Suprapubic skin (tissue), 4 donors: ENCODE data around the gene NFE2L1. TPM values are rescaled to one million over a fixed set of nuclear protein-coding genes. Genes with fewer than 3 reads are reported as not detected.
A peak's percentile ranks its signal among the peaks of the same experiment; 100 is the strongest.

Source experiments
- DNase-seq, 2 donors: peaks; one replicate each; pipeline ENCODE4 v3.0.0-alpha.2; 2019; ENCODE audit warnings: low spot score in 2 of 2
- H3K27ac ChIP-seq: fragments of 200-600 bp; sonication (generic); one replicate; pipeline ENCODE4 v1.5.1; 2019
- H3K27me3 ChIP-seq: fragments of 200-600 bp; sonication (generic); one replicate; pipeline ENCODE4 v1.5.1; 2019
- H3K36me3 ChIP-seq: fragments of 200-600 bp; sonication (generic); one replicate; pipeline ENCODE4 v1.5.1; 2019
- H3K4me1 ChIP-seq: fragments of 200-600 bp; sonication (generic); one replicate; pipeline ENCODE4 v1.5.1; 2019
- H3K4me3 ChIP-seq: fragments of 200-600 bp; sonication (generic); one replicate; pipeline ENCODE4 v1.5.1; 2019; ENCODE audit warnings: mild to moderate bottlenecking
- H3K9me3 ChIP-seq: fragments of 200-600 bp; sonication (generic); one replicate; pipeline ENCODE4 v1.5.1; 2019
- CTCF ChIP-seq, 2 donors: fragments of 200-600 bp in 1 of 2; fragments of 450-650 bp in 1 of 2; sonication (generic) in 1 of 2; IDR thresholded peaks; one replicate each; pipeline ENCODE4 v1.5.1; 2016 to 2019; ENCODE audit warnings: antibody characterized with exemption in 2 of 2, mild to moderate bottlenecking in 1 of 2, moderate library complexity in 1 of 2
- EP300 ChIP-seq: sonication (generic); formaldehyde crosslinking; IDR thresholded peaks from one replicate; pipeline ENCODE4 v1.6.1; 2017; ENCODE audit warnings: antibody characterized with exemption
- POLR2A ChIP-seq, 2 donors: fragments of 450-650 bp; IDR thresholded peaks; one replicate each; pipeline ENCODE4 v1.6.1; 2017; ENCODE audit warnings: antibody characterized with exemption in 2 of 2, mild to moderate bottlenecking in 2 of 2, moderate library complexity in 2 of 2
- POLR2AphosphoS5 ChIP-seq, 3 donors: sonication (generic); formaldehyde crosslinking; IDR thresholded peaks; one replicate each; pipeline ENCODE4 v1.6.1; 2017; ENCODE audit warnings: antibody characterized with exemption in 3 of 3
- WGBS: methylation state at CpG from one replicate; pipeline ENCODE4 v1.1.5; 2018; 5-methylcytosine and 5-hydroxymethylcytosine counted together
- total RNA-seq, 4 donors: library from RNA; depleted of rRNA; stranded (reverse); fragments of >200 nt; gene quantifications; one replicate each; pipeline ENCODE4 v1.1.0, GENCODE V29; 2016

NFE2L1 gene
- total RNA-seq, 4 donors from 2014 or later, result 89.9 to 250 (median 138) TPM

- DNase-seq, result no peak
- TF ChIP-seq POLR2AphosphoS5 (IDR thresholded peaks at IDR 0.05) (no peak), CTCF (IDR thresholded peaks at IDR 0.05) (peak in 1 of 2 donors; percentile 26), POLR2A (IDR thresholded peaks at IDR 0.05) (no peak)
- Histone ChIP-seq H3K27me3 (peaks cover 16% of the 10 kb centered on the region), H3K36me3 (no peaks in the 10 kb centered on the region), H3K27ac (no peak overlapping the region), H3K9me3 (no peaks in the 10 kb centered on the region), H3K4me3 (peak overlapping the region; percentile 48), H3K4me1 (peaks cover 14% of the 10 kb centered on the region)
- WGBS, result 5% methylated on average over 23 of the region's 23 CpGs
Observed at GRCh38 chr17:48011405-48012150, 36.6 kb upstream of the NFE2L1 start.

GRCh38 chr17:48012151-48012520 lies 36.0 kb upstream of the NFE2L1 start:
- Histone ChIP-seq H3K27me3 (peaks cover 16% of the 10 kb centered on the region), H3K27ac (no peak overlapping the region), H3K4me3 (peak overlapping the region; percentile 48), H3K4me1 (peaks cover 14% of the 10 kb centered on the region), H3K9me3 (no peaks in the 10 kb centered on the region), H3K36me3 (no peaks in the 10 kb centered on the region)
- DNase-seq, result no peak
- 1% methylated on average over 10 of the region's 34 CpGs for WGBS
- TF ChIP-seq POLR2AphosphoS5 (IDR thresholded peaks at IDR 0.05), result no peak
- TF ChIP-seq POLR2A (IDR thresholded peaks at IDR 0.05), result no peak
- TF ChIP-seq EP300, result no peak
- TF ChIP-seq CTCF (IDR thresholded peaks at IDR 0.05), result no peak

- no peak for DNase-seq
- H3K27ac ChIP-seq, result no peak overlapping the region
- H3K4me1 ChIP-seq, result peaks cover 14% of the 10 kb centered on the region
- no peaks in the 10 kb centered on the region for H3K36me3 ChIP-seq
- peaks cover 16% of the 10 kb centered on the region for H3K27me3 ChIP-seq
- H3K4me3 ChIP-seq, result peak overlapping the region; percentile 48
- H3K9me3 ChIP-seq, result no peaks in the 10 kb centered on the region
- no peak for TF ChIP-seq CTCF (IDR thresholded peaks at IDR 0.05)
- no peak for TF ChIP-seq POLR2A (IDR thresholded peaks at IDR 0.05)
- no peak for TF ChIP-seq POLR2AphosphoS5 (IDR thresholded peaks at IDR 0.05)
- TF ChIP-seq EP300, result no peak
- 67% methylated on average over 1 of the region's 5 CpGs for whole genome bisulfite sequencing
Observed at GRCh38 chr17:48012654-48013053, 35.5 kb upstream of the NFE2L1 start.

GRCh38 chr17:48013876-48014594 lies 34.1 kb upstream of the NFE2L1 start:
- WGBS, result 80% methylated on average over 5 of the region's 6 CpGs
- no peaks in the 10 kb centered on the region for H3K36me3 ChIP-seq
- H3K27me3 ChIP-seq, result peaks cover 16% of the 10 kb centered on the region
- no peaks in the 10 kb centered on the region for H3K9me3 ChIP-seq
- no peak overlapping the region for H3K27ac ChIP-seq
- H3K4me1 ChIP-seq, result peaks cover 14% of the 10 kb centered on the region
- no peak overlapping the region for H3K4me3 ChIP-seq
- no peak for TF ChIP-seq POLR2AphosphoS5 (IDR thresholded peaks at IDR 0.05)
- TF ChIP-seq POLR2A (IDR thresholded peaks at IDR 0.05), result no peak
- no peak for TF ChIP-seq CTCF (IDR thresholded peaks at IDR 0.05)
- TF ChIP-seq EP300, result no peak
- DNase-seq, result no peak

- no peak overlapping the region for H3K4me3 ChIP-seq
- peaks cover 16% of the 10 kb centered on the region for H3K27me3 ChIP-seq
- no peak for DNase-seq
- peaks cover 14% of the 10 kb centered on the region for H3K4me1 ChIP-seq
- H3K9me3 ChIP-seq, result no peaks in the 10 kb centered on the region
- no peak overlapping the region for H3K27ac ChIP-seq
- H3K36me3 ChIP-seq, result no peaks in the 10 kb centered on the region
- WGBS, result 72% methylated on average over 8 of the region's 8 CpGs
- TF ChIP-seq POLR2AphosphoS5 (IDR thresholded peaks at IDR 0.05), result no peak
- no peak for TF ChIP-seq POLR2A (IDR thresholded peaks at IDR 0.05)
- no peak for TF ChIP-seq CTCF (IDR thresholded peaks at IDR 0.05)
- no peak for TF ChIP-seq EP300
Observed at GRCh38 chr17:48014595-48015111, 33.5 kb upstream of the NFE2L1 start.
